Fibroblast of lung (primary cell): Measurements from ENCODE around the gene TP53I11.

ENCODE experiments used
- CTCF ChIP-seq, 2 donors: IDR thresholded peaks in 1 of 2; conservative IDR thresholded peaks in 1 of 2; 1 replicate in 1 of 2; 2 replicates in 1 of 2; pipeline ENCODE4 v1.5.1; 2011 to 2012; ENCODE audit warnings: low read length in 2 of 2, control low read depth in 1 of 2, inconsistent platforms in 1 of 2, low read depth in 1 of 2, mild to moderate bottlenecking in 1 of 2
- EZH2 ChIP-seq: IDR thresholded peaks from 2 replicates; pipeline ENCODE4 v1.5.1; 2012; ENCODE audit warnings: low read length, control low read depth, mild to moderate bottlenecking; ENCODE audit errors: missing control alignments

- no peak for TF ChIP-seq CTCF (conservative IDR thresholded peaks at IDR 0.05 in 1 of 2, IDR thresholded peaks at IDR 0.05 in 1 of 2; ENCODE audit: low read depth in 1 of 2, low read length in 2 of 2)
- TF ChIP-seq EZH2: no peak
Observed at GRCh38 chr11:44973632-44974401, 23.1 kb upstream of the TP53I11 start.
